Right lobe of liver (tissue), 4 donors: ENCODE data around the gene TMEM97.

ENCODE experiments used
- CTCF ChIP-seq, 4 donors: fragments of 200-600 bp in 3 of 4; fragments of 450-650 bp in 1 of 4; IDR thresholded peaks; one replicate each; pipeline versions ENCODE4 v1.5.1 to v1.8.0; 2016 to 2022; ENCODE audit warnings: antibody characterized with exemption in 4 of 4, mild to moderate bottlenecking in 2 of 4
- POLR2A ChIP-seq: fragments of 450-650 bp; IDR thresholded peaks from one replicate; pipeline ENCODE4 v1.6.1; 2017; ENCODE audit warnings: antibody characterized with exemption, mild to moderate bottlenecking
- donor health status: DM: no; HTN: no; CAD: no.
- donor health status: DM: no; HTN: no; CAD: no.
- donor health status: DM: no; HTN: yes; CAD: no.

- no peak for TF ChIP-seq CTCF (IDR thresholded peaks at IDR 0.05)
- TF ChIP-seq POLR2A: no peak
These were observed 45.0 kb downstream of the TMEM97 start for GRCh38 chr17:28363776-28364650.
